Adrenal gland (tissue), 5 donors: Measurements from ENCODE around the gene CRISPLD2.

ENCODE experiments used
- CTCF ChIP-seq, 6 experiments: fragments of 450-650 bp in 4 of 6; fragments of 200-600 bp in 2 of 6; sonication (generic) in 1 of 6; IDR thresholded peaks; 1 replicate in 5 of 6; 2 replicates in 1 of 6; pipeline versions ENCODE4 v1.5.1 to v1.8.0; 2016 to 2021; ENCODE audit warnings: antibody characterized with exemption in 6 of 6, mild to moderate bottlenecking in 2 of 6, moderate library complexity in 1 of 6
- POLR2A ChIP-seq, 2 donors: fragments of 450-650 bp; IDR thresholded peaks; one replicate each; pipeline ENCODE4 v1.6.1; 2017; ENCODE audit warnings: antibody characterized with exemption in 2 of 2, mild to moderate bottlenecking in 2 of 2, moderate library complexity in 1 of 2
- donor health status: DM: no; HTN: no; CAD: no.

GRCh38 chr16:84919269-84919668 is 99.5 kb downstream of the CRISPLD2 start:
- TF ChIP-seq POLR2A (IDR thresholded peaks at IDR 0.05) (no peak), CTCF (IDR thresholded peaks at IDR 0.05) (no peak)
